ENCODE measurements around the gene DEFB132. TPM values are rescaled to one million over a fixed set of nuclear protein-coding genes. Genes with fewer than 3 reads are reported as not detected.

Gene DEFB132
- total RNA-seq, 1 donor from 2014 or later = not detected

GRCh38 chr20:276620-277495 is 19.3 kb downstream of the DEFB132 start:
- no peaks in the 10 kb centered on the region for H3K9me3 Mint-ChIP-seq
- peaks cover 29% of the 10 kb centered on the region for H3K36me3 Mint-ChIP-seq
- no peak overlapping the region for H3K27ac Mint-ChIP-seq
- no peaks in the 10 kb centered on the region for H3K27me3 Mint-ChIP-seq
- no peaks in the 10 kb centered on the region for H3K4me1 Mint-ChIP-seq (ENCODE audit: unreplicated experiment)
- no peak overlapping the region for H3K4me3 Mint-ChIP-seq
- no peak for DNase-seq (ENCODE audit: extremely low spot score, unreplicated experiment)
- no peak for TF ChIP-seq CTCF (conservative IDR thresholded peaks at IDR 0.05)

- Mint-ChIP-seq H3K27ac (no peak overlapping the region), H3K27me3 (no peaks in the 10 kb centered on the region), H3K9me3 (no peaks in the 10 kb centered on the region), H3K36me3 (peaks cover 34% of the 10 kb centered on the region), H3K4me3 (no peak overlapping the region), H3K4me1 (ENCODE audit: unreplicated experiment) (no peaks in the 10 kb centered on the region)
- TF ChIP-seq CTCF (conservative IDR thresholded peaks at IDR 0.05) = no peak
- DNase-seq (ENCODE audit: extremely low spot score, unreplicated experiment) = no peak
These were observed 19.9 kb downstream of the DEFB132 start for GRCh38 chr20:277496-277781.

- peaks cover 34% of the 10 kb centered on the region for H3K36me3 Mint-ChIP-seq
- no peak overlapping the region for H3K4me3 Mint-ChIP-seq
- no peaks in the 10 kb centered on the region for H3K4me1 Mint-ChIP-seq (ENCODE audit: unreplicated experiment)
- no peak overlapping the region for H3K27ac Mint-ChIP-seq
- no peaks in the 10 kb centered on the region for H3K9me3 Mint-ChIP-seq
- no peak for DNase-seq (ENCODE audit: extremely low spot score, unreplicated experiment)
- TF ChIP-seq CTCF (conservative IDR thresholded peaks at IDR 0.05) = no peak
- no peaks in the 10 kb centered on the region for H3K27me3 Mint-ChIP-seq
These were observed 20.7 kb downstream of the DEFB132 start for GRCh38 chr20:278181-278580.

GRCh38 chr20:278607-279571 is 21.4 kb downstream of the DEFB132 start:
- H3K4me3 Mint-ChIP-seq = no peak overlapping the region
- DNase-seq (ENCODE audit: extremely low spot score, unreplicated experiment) = no peak
- no peak for TF ChIP-seq CTCF (conservative IDR thresholded peaks at IDR 0.05)
- H3K4me1 Mint-ChIP-seq (ENCODE audit: unreplicated experiment) = no peaks in the 10 kb centered on the region
- H3K27me3 Mint-ChIP-seq = no peaks in the 10 kb centered on the region
- no peaks in the 10 kb centered on the region for H3K9me3 Mint-ChIP-seq
- no peak overlapping the region for H3K27ac Mint-ChIP-seq
- peaks cover 37% of the 10 kb centered on the region for H3K36me3 Mint-ChIP-seq

GRCh38 chr20:284172-284571 is 26.6 kb downstream of the DEFB132 start:
- no peak overlapping the region for H3K27ac Mint-ChIP-seq
- TF ChIP-seq CTCF (conservative IDR thresholded peaks at IDR 0.05) = no peak
- H3K4me3 Mint-ChIP-seq = no peak overlapping the region

More at GRCh38 chr20:284172-284571, 26.6 kb downstream of the DEFB132 start:
- Mint-ChIP-seq H3K9me3 (no peaks in the 10 kb centered on the region), H3K4me1 (ENCODE audit: unreplicated experiment) (no peaks in the 10 kb centered on the region), H3K36me3 (peaks cover 25% of the 10 kb centered on the region), H3K27me3 (no peaks in the 10 kb centered on the region)
- DNase-seq (ENCODE audit: extremely low spot score, unreplicated experiment) = no peak
